ENCODE results near the gene PDE2A.
A peak's percentile ranks its signal among the peaks of the same experiment; 100 is the strongest.

Gene PDE2A

GRCh38 chr11:72704028-72704782, 30.0 kb upstream of the PDE2A start:
- no peak for DNase-seq

DNA sequence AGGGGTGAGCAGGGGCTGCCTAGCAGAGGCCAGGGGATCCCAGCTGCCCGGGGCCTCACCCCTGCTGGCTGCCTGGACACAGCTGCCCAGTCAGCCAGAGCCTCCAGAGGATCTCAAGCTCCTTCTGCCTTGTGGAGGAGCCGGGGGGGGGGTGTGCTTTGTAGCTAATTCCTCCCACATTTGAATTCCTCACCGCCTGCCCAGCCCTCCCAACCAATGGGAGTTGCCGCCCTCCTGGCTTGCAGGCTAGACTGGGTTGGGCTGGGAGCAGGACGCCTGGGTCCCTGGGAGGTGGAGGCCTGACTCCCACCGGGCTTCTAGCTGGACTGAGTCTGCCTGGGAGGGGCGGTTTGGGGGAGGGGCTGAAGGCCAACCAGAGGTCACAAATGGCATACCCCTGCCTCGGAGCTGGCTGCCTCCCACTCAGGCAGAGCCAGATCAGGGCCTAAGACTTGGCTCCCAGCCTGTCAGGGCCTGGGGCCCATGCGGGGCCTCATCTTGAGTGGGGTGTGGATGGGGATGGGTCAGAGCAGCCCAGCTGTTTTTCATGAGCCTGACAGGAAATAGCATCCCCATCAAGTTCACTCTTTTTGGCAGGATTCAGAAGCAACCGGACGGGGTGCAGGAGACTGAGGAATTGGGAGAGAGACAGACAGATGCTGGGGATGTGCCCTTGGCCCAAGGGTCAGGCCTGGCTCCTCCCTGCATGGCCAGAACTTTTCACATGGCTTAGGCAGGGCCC, 29.2 kb upstream of the PDE2A start:
- DNase-seq, result no peak

DNA sequence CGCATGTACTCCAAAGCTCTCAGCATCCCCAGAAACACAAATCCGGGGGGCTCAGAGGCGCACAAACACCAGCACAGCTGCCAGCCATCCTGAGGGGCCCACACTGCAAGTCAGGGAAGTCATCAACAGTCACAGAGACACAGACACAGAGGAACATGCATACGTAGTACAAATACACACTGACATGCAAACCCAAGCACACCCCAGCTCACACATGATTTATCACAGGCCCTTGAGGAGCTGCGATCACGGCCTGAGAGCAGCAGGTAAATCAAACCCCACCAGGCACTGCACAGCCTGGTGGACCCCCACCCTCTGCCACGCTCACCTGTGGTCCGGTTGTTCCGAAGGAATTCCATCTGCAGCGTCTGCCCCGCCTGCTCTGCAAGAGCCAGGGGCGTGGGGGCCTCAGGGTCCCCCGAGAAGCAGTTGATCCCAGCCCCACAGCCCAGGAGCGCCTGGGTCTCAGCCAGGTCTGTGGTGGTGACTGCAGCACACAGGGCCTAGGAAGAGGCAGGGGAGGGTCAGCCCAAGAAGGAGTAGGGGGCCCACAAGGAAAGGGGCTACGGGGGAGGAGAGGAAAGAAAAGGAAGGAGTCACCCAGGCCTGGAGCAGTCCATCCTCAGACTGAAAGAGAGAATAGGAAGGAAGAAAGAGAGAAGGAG, 28.5 kb upstream of the PDE2A start:
- no peak for DNase-seq

DNA sequence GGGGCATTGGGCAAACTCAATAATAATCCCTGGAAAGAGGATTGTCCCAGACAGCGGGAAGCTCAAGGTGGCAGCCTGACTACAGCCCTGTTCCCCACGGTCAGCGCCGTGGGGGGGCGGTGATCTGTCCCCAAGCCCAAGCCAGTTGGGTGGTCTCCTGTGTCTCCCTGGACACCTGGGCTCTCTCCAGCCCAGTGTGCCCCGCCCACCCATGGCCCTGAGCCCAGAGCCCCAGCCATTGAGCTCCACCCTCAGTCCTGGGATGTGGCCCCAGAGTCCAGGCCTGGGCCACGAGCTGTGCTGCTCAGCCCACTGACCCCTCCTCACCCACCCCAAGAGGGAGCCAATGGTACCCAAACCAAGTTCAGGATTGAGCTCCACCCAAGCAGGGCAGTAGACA, 27.9 kb upstream of the PDE2A start:
- DNase-seq, result no peak

- DNase-seq, result no peak
Measured at GRCh38 chr11:72701466-72701865, 27.2 kb upstream of the PDE2A start.

DNA sequence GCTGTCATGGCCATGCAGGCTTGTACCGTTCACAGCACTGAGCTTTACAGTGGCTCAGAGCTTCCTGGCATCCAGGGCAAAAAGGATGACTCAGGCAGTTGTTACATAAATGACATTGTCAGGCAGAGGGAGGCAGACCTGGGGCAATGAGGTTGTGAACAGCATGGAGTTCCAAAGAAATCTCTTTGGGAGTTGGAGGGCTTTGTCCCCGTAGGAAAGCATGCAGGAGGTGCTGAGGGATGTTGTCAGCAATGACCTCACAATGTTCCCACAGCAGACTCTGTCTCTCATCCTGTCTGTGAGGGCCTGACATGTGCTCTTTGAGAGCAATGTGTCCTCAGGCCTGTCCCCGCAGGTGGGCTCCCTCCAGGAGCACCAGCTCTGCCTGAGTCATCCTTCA, 25.9 kb upstream of the PDE2A start:
- no peak for DNase-seq

DNA sequence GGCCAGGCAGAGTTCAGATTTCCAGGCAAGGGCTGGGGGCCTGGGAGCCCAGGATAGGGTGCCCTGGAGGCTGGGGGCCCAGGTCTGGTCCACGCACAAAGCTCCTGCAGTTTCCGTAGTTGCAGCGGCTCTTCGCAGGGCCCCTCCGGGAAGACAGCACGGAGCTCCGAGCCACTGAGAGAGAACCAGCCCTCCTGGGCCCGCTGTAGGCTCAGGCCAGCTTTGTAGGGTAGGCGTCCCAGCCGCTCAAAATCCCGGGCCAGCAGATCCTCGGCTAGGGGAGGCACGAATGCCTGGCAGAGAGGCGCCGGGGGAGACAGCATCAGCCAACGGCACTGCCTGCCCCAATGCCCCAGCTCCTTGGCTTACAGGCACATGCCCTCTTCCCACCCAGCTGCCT, 23.6 kb upstream of the PDE2A start:
- no peak for DNase-seq

GRCh38 chr11:72696866-72697700, 22.9 kb upstream of the PDE2A start:
- no peak for DNase-seq

GRCh38 chr11:72695354-72695753, 21.1 kb upstream of the PDE2A start:
- DNase-seq, result no peak

DNA sequence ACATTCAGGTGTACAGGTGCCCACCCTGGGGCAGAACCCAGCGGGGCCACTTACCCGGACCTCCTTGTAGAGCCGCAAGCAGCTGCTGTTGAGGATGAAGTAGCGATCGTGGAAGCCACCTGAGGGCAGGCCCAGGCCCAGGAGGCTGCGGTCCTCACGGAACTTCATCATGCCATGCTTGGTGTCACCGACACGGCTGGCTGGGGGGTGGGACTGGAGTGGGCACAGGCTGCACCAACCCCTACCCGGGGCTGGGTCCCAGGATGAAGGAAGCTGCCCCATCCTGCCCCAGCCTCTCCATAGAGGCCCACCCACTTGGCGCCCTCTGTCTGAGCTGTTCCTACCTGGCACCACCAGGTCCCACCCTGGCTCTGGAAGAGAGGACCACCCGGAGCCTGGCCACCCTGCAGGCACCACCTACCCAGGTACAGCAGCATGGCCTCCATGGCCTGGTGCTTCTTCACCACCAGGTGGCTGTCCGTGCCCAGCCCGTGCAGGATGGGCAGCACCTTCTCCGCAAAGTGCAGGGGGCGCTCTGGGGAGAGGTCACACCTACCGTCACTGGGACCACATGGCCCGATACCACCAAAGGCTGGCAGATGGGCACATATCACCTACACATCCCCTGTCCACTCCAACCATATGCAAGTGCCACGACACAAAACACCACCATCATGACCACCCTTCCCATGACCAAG, 19.2 kb upstream of the PDE2A start:
- no peak for DNase-seq

- no peak for DNase-seq
Measured at GRCh38 chr11:72692498-72693237, 18.4 kb upstream of the PDE2A start.

GRCh38 chr11:72690166-72690565, 15.9 kb upstream of the PDE2A start:
- no peak for DNase-seq

GRCh38 chr11:72688929-72689328, 14.7 kb upstream of the PDE2A start:
- no peak for DNase-seq

GRCh38 chr11:72688486-72688885, 14.3 kb upstream of the PDE2A start:
- DNase-seq, result no peak

DNA sequence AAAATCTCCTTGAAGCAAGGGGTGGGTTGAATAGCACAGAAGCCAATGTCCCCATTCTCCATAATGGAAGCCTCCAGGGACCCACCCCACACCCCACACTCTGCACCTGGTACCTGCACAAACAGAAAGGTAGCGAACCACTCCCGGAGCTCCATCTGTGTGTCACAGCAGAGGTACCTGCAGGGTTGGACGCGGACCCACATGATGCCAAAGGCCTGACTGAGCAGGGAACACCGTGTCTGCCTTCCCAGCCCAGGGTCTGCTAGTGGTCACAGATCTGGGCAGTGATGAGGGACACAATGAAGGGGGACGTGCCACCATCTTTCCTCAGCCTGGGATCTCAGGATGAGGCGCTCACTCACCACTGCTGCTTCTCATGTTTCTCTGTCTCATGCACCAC, 13.1 kb upstream of the PDE2A start:
- no peak for DNase-seq

GRCh38 chr11:72686639-72687220, 12.5 kb upstream of the PDE2A start:
- no peak for DNase-seq

DNA sequence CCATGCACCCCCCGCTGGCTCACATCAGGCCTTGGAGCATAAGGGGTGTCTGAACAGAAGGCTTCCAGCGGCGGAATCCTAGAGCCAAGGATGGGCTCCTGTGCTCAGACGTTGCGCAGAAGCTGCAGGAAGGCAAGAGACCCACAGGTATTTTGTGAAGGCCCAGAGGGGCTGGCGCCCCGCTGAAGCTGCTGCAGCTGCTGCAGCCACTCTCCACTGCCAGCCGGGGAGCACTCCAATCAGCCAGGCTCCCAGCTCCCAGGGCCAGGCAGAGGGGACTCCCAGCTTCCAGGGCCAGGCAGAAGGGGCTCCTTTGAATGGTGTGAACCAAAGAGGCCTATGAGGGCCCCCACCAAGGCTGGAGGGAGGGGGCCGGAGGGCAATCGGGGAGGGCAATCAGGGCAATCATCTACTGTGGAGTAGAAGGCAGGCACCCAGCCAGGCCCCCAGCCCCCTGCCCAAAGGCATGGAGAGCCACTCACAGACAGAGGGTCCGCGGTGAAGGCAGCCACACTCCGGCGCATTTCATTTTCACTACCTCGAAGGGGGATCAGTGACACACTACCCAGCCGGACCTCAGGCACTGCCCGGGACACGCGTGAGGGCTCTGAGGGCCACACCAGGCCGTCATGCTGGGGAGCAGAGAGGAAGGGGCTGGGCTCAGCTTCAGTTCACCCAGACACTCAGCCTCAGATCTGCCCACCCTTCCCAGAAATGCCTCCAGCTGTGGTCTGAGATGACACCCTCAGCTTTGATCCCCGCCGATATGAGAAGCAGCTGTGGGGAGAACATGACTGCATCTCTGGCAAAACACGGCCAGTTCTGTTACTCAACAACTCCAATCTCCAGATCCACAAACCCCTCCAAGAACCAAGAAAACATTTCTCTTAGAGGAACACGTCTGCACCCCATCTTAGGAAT, 11.6 kb upstream of the PDE2A start:
- DNase-seq, result no peak

DNA sequence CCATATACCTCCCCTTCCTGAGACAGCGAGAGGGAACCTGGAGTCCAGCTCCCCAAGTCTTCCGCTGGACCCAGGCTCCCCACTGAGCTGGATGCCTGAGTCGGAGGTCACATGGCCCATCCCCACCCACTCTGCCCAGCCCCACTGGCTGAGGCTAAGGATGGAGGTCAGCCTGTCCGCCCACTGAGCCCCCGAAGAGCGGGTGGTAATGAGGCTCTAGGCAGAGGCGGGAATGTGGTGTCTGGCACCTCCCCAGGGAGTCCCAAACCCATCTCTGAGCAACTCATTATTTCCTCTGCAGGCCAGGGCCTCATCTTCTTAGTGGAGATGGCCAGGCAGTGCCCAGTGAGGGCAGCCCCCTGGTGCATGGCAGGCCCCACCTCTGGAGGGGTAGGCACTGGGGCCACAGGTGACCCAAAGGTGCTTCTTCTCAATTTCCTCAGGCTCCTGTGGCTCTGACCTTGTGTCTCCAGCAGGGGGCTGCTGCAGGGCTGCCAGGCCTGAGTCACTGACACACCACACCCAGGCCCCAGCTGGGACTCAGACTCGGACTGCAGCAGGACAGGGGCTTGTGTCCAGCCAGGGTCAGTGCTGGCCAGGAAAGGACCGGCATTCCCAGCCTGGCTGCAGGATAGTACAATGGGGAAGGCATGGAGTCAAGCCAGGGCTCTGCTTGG, 10.2 kb upstream of the PDE2A start:
- DNase-seq, result peak; percentile 43

DNA sequence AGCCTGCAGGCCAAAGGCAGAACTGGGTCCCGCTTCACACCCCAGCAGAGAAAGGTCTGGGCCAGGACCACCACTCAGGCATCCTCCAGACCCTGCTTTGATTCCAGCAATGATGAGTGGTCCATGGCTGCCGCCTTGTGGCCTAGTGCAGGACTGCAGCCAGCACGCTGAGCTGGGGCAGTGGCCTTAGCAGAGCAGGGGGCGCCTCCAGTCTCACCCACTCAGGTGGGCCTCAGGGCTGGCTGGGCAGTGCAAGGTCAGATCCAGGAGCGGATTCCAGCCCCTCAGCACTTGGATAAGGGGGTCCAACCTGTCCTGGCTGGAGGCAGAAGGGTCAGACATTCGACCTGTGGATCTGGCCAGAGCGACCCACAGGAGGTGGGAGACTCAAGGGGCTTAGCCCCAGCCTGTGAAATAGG, 9.6 kb upstream of the PDE2A start:
- peak; percentile 46 for DNase-seq

DNA sequence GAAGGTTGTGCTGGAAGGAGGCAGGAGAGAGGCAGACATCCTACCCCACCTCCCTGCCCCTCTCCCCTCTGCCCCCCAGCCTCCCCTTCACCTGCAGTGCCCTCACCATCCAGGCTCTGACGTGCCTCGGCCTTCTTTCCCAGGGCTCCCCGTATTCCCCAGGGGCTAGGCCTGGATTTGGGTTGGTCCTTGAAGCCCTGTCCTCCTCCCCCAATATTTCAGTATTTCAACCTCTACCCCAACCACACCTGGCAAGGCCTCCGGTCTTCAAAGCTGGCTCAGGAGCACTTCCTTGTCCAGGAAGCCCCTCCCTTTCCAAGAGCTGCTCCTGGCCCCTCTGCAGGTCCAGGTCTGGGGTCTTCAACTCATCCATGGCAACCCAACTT, 8.6 kb upstream of the PDE2A start:
- no peak for DNase-seq

Data from CD4-positive, alpha-beta T cell treated with Interleukin-15 for 1 hour (primary cell).